HL-60/S4 treated with retinoic acid at 250 ng/mL for 4 days and 3 days (cell line): ENCODE results near the gene SOX21.
"Not testable (repeated sequence)": the region's sequence is repeated elsewhere in the genome, so short reads cannot be mapped to it uniquely, and the experiment has no call there.

Source experiments
- in situ Hi-C: fragments of 300-500 bp; cut with MboI; formaldehyde crosslinking; loops from 2 replicates; pipeline ENCODE4 v1.7.0; 2022; ENCODE audit warnings: low sequenced_read_pairs

Gene SOX21

DNA sequence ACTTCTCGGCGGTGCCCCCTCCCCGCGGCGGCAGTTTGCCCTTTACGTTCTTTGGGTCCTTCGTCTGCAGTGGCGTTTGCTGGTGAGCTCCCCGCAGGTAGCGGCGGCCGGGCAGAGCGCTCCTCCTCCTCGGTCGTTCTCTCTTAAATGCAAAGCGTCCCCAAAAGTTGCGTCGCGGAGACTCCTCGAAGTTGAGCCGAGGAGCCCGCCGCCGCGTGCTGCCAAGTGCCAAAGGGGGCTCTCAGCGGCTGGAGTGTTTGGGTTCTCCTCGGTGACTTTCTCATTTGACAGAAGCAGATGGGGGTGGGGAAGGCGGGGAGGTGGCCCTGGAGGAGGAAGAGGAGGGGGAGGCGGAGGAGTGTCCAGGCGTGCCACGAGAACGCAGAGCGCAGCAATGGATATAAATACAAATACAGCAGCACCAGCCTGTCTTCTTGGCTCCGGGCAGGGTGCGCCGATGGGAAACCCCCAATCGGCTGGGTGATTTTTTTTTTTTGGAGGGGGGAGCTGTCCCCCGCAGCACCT is at the start of gene SOX21:
Gene SOX21 (minus strand): TSS at position 259 of the 525 bp plus-strand sequence. CDS start 496 bp downstream, outside the sequence.
- in situ Hi-C loops, result no loop called here

DNA sequence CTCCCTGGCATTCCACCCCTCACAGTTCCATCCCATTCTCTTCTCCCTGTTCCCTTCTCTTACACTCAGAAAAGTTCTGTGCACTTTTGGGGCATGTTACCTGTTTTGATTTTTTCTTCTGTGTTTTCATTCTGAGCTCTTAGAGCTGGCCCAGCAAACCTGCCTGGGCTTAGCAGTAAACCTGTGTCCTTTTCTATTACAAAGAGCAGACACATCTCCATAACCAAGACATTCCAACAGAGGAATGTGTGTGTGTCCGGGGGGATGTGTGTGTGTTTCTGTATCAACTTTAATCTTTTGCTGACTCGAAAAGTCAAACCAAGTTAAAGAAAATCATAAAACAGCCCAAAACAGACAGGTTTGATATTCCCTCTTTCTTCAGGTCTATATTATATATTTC is 49.1 kb upstream of the SOX21 start:
- in situ Hi-C loops, result no loop called here

DNA sequence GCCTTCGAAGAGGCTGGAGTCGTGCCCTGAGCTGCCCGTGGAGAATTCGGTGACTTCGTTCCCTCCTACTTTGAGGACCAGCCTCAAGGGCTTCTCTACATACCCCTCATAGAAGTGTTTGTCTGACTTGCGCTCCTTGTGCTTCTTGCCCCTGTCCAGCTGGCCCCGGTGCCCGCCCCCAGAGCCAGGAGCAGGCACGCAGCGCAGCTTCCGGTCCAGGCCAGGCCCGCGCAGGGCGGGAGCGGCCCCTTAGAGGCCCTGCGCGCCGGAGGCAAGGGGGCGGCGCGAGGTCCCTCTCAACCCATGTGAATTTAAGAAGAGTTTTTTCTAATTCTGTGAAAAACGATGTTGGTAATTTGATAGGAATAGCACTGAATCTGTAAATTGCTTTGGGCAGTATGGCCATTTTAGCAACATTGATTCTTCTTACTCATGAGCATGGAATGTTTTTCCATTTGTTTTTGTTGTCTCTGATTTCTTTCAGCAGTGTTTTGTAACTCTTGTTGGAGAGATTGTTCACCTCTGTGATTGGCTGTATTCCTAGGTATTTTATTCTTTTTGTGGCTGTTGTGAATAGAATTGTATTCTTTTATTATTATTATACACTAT is 46.9 kb upstream of the SOX21 start:
- in situ Hi-C loops, result no loop called here

DNA sequence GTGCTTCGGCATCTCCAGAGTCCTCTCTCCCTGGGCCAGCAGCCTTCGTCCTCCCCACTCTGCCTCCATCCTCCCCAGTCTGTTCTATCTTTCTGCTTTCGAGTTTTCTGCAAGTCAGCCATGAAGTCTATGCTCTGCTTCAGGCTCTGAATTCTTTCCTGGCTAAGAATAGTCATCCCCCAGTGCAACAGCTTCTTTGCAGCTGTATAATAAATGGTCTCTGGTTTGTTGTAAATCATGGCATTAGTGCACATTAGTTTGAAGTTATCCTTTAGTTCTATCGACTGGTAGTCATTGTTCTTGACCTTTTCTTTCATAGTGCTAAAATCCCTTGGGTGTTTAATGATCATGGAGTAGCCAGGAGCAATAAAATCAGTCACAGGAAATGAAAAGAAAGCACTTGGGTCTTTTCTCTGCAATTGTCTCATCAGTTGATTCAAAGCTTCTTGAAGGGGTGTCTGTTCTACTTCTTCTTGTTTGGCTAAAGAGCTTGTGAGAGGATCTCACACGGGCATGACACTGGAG is 46.2 kb upstream of the SOX21 start:
- in situ Hi-C loops, result no loop called here

DNA sequence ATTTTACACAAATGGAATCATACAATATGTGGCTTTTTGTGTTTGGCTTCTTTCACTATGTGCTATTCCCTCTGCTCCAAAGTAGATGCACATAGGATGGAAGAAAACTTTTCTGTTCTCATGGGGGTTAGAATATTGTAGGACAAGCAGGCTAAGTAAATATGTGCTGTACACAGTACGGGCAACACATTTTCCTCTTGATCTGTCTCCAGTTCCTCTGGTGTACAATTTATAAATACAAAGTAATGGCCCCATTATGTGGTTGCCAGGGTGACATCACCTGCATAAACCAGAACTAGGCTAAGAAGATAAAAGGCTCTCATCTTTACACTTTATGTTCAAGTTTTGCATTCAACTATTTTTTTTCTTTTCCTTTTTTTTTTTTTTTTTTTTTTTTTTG is 41.0 kb upstream of the SOX21 start:
- in situ Hi-C loops, result no loop called here

DNA sequence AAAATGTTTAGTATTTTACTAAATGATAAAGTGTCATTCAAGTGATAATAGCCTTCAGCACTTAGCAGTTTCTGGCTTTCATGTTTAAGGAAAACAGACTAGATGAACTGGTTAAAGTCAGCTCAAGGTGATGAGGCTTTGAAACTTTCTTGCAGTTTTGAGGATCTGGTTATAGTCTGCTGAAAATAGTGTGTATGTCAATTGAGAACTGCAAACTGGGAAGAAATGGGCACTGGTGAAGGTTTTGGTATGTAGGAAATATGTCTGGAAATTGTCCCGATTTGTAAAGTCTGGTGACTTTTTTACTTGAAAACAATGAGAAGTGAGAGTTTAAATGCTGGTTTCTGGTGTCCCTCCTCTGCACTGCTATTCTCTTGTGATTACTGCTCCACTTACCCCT is 36.8 kb upstream of the SOX21 start:
- in situ Hi-C loops, result no loop called here

DNA sequence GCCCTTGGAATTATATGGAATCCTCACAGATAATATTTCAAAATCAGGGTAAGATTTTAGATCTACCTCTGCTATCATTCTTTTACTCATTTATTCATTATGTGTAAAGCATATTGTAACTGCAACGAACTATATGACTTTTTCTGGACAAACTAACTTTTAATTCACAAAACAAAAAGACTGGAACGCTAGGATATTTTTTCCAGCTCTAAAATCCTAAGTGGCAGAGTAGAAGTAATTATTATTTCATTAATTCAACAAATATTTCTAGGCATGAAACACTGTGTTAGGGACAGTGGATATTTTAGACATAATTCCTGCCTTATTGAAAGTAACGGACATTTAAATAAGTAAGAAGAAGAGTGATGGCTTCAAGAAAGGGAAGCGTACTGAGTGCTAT is 26.9 kb upstream of the SOX21 start:
- in situ Hi-C loops, result no loop called here

DNA sequence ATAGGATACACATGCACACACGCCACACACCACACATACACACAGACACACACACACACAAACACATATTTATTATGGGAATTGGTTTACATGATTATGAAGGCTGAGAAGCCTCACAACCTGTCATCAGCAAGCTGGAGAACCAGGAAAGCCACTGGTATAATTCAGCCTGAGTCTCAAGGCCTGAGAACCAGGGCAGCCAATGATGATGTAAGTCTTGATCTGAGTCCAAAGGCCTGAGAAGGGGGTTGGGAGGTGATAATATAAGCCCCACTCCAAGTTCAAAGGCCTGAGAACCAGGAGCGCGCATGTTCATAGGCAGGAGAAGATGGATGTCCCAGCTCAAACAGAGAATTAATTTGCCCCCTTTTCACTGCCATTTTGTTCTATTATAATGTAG is 18.7 kb upstream of the SOX21 start:
- in situ Hi-C loops, result no loop called here

DNA sequence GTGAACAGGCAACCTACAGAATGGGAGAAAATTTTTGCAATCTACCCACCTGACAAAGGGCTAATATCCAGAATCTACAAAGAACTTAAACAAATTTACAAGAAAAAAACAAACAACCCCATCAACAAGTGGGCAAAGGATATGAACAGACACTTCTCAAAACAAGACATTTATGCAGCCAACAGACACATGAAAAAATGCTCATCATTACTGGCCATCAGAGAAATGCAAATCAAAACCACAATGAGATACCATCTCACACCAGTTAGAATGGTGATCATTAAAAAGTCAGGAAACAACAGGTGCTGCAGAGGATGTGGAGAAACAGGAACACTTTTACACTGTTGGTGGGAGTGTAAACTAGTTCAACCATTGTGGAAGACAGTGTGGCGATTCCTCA is 17.6 kb upstream of the SOX21 start:
- in situ Hi-C loops, result not testable (repeated sequence)

DNA sequence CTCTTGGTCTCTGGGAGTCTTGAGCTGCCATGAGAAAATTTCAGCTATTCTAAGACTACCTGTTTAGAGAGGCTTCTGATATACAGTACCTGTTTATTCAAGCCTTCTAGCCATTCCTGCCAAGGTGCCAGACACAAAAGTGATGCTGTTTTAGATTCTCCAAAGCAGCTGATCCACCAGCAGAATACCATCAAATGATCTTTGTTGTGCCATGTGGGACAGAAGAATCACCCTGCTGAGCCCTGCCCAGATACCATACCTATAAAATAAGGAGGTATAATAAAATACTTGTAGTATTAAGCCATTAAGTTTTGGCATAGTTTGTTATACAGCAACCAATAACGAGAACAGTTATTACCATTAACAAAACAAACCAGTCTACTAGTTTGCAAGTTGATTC is 14.1 kb upstream of the SOX21 start:
- in situ Hi-C loops, result no loop called here

DNA sequence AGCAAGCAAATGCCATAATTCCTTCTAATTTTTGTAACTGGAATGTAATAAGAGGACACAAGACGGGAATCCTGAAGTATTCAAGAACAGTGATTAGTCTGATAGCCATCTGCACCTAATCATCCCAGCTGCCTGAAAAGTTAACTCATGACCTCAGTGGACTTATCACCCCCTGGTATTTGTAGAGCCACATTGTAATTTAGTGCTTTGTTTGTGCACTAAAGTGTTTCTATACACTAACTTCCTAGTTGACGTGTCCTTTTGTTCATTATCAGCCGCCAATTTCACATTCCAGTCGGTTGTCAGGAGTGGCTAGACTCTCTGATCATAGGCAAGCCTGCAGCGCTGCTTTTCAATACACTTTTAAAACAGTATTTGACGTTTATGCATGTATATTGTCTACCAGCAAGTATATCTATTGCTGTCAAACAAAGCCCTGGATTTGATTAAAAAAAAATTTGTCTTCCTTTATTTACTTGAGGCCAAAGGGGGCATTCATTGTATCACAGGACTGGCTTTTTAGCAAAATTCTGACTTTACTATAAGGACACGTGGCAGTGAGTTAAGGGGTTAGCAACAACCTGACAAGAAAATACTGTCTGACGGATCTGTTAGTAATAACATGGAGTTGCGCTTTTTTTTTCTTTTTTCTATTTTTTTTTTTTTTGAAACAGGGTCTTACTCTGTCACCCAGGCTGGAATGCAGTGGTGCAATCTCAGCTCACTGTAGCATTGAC is 10.4 kb upstream of the SOX21 start:
- in situ Hi-C loops, result no loop called here

DNA sequence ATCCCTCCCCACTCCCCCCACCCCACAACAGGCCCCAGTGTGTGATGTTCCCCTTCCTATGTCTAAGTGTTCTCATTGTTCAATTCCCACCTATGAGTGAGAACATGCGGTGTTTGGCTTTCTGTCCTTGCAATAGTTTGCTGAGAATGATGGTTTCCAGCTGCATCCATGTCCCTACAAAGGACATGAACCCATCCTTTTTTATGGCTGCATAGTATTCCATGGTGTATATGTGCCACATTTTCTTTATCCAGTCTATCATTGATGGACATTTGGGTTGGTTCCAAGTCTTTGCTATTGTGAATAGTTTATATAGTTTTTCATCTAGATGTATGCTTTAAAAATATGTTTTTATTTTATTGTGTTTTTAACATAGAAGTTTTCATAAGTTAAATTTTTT is 6.4 kb upstream of the SOX21 start:
- in situ Hi-C loops, result not testable (repeated sequence)

DNA sequence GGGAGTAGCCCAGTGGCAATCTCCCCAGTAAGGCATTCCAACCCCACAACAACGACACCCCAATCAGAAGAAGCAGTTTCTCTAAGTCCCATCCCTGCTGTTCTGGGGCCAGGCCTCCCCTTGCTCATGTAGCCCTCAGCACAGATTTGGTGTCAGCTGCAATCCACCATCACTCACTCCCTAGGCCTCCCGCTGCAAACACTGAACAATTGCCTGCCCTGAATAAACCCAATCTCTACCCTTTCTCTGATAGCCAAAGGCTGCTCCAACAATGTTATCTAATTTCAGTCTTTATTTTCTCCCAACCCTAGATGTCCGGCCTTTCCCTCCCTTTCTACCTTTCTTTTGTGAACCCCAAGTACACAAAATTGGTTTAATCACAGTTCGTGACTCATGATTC is 5.6 kb upstream of the SOX21 start:
- in situ Hi-C loops, result no loop called here

DNA sequence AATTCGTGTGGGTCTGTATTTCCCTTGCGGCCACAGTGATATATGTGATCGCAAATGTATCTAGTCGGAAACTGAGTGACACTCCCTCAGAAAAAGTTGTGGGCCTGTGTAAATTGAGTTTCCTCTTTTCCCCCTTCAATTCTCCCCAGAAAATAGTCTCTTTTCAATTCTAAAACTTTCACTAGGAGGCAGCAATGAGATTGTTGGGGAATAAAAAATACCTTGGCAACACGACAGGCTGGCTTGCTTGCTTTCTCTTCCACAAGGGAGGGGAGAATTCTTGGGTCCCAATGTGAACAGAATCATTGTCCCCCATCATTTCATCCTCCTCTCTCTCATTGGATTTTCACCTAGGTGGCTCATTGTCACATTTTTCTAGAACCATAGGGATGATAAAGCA is 3.7 kb upstream of the SOX21 start:
- in situ Hi-C loops, result no loop called here

DNA sequence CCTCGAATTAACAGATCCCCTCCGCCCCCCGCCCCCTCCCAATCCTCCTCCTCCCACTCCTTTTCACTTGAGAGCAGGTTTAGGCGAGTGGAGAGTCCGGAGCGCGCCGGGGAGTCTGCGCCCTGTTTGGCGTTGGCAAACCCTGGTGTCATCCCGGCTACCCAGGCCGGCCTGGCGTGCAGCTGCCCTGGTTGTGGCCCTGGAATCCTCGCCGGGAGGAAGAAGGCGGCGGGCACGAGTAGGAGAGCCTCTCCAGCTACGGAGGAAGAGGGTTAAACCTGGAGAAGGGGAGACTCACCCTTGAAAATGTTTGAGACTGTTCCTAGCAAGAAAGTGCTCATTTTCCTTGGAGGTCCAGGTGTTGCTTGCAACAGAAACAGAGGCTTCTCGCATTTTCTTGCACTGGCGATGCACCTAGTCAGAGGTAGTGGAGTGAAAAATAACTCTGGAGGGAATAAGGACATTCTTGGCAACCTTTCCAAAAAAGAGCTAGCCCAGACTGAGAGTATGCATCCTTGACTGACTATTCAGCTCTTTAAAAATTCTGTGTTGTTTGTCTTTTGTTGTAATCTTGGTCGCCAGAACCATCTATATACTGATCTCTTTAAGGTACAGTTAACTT is 1.3 kb upstream of the SOX21 start:
- in situ Hi-C loops, result no loop called here

DNA sequence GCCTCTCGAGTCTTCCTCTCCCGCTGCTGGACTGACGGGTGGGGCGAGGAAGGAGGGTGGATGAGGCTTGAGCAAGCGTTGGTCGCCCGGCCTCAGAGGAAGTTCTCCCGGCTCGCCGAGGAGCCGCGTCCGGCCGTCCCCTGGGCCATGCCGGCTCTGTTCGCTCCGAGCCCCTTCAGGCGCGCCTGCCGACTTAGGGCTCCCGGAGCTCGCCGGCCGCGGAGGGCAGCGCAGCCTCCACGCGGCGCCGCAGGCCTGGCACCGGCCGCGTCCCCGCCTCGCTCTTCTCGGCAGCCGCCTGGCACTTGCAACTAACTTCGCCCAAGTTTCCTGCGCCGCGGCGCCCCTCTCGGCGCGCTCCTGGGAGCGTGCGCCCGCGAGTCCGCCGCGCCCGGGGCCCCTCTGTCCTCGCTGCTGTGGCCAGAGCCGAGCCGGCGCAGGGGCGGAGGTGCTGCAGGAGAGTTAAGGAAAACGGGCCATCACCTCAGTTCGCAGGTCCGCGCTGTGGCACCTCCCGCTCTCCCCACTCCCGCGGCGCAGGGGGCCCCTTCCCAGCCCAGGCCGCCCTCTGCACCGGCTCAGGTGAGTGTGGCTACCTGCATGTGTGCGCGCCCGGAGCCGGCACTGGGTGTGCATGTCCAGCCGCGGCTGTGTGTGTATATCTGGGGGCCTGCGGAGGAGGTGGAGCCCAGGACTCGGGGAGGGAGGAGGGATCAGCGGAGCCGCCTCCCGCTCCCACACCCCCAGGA is 641 bp upstream of the SOX21 start:
- in situ Hi-C loops, result no loop called here

DNA sequence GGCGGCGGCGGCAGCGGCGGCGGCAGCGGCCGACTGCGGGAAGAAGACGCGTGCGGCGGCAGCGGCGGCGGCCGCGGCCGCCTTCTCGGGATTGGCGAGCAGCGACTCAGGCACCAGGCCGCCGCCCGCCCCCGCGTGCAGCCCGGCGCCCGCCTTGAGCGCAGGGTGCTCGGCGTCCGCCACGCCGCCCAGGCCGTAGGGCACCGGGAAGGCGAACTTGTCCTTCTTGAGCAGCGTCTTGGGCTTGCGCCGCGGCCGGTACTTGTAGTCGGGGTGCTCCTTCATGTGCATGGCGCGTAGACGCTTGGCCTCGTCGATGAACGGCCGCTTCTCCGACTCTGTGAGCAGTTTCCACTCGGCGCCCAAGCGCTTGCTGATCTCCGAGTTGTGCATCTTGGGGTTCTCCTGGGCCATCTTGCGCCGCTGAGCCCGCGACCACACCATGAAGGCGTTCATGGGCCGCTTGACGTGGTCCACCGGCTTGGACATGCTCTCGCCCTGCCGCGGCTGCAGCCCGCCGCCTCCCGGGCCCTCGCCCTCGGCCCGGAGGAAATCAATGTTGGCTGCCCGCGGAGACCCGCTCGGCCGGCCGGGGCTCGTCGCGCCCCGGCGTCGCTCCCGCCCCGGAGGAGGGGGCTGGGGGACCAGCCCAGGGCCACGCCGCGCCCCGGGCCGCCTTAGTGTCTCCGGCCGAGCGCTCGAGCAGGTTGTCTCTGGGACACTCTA is 621 bp downstream of the SOX21 start:
- in situ Hi-C loops, result no loop called here

DNA sequence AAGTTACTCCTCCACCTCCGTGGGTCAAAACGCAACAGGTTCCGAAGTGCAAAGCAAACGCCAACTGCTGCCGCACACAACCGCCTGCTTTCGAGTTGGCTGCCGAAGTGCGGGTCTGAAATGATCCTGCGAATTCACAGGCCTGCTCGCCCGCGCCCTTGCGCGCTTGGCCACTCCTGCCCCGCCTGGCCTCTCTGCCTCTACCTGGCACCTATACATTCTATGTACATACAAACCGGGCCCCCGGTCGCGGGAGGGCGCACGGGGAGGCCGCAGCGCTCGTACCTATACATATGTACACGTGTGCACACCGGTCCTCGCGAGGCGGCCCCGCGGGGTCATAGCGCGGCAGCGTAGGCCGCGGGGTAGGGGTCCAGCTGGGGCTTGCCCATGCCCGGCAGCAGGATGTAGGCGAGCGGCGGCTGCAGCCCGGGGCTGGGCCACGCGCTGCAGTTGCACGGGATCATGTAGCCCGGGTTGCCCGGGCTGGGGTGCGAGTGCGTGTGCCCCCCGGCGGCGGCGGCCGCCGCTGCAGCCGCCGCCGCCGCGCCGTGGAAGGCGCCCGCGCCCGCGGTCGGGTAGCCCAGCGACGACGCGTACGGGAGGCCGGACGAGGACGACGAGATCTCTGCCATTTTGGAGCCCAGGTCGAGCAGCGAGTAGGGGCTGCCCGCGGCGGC is 1.3 kb downstream of the SOX21 start:
- in situ Hi-C loops, result no loop called here

DNA sequence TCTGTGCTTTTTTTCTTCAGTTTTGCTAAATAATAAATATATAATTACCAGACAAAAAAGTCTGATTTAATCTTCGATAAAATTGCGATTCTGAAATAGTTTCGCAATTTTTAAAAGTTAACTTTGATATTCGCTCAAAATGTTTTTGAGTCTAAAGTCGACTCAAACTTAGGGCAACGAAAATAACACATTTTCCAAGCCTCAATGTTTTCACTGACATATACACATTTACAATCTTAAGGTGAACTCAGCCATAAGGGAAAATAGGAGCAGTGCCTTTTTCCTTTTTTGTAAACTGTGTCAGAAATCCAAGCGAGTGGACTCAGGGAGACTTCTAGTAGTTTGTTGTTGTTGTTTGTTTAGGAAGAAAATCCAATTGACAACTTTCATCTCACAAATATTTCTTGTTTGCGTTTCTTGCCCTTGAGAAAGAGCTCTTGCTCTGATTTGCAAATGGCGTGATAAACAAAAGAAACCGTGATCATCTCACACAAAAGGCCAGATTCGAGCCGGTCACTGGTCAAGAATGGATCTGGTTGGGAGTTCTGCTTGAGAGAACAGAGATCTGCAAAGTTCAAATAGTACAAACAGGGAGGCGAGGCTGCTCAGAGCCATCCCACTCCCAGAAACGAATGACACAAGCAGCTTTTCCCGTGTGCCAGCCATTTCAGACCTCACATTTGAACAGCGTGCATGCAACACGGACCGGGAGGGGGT is 2.1 kb downstream of the SOX21 start:
- in situ Hi-C loops, result no loop called here
